ENCODE measurements around the gene GATAD2B.
A peak's percentile ranks its signal among the peaks of the same experiment; 100 is the strongest.

Gene GATAD2B

GRCh38 chr1:153880962-153881361, 41.8 kb downstream of the GATAD2B start:
- Histone ChIP-seq H3K9me3 (ENCODE audit: severe bottlenecking) (no peaks in the 10 kb centered on the region), H3K27ac (ENCODE audit: poor library complexity, severe bottlenecking) (no peak overlapping the region), H3K4me3 (ENCODE audit: severe bottlenecking) (no peak overlapping the region), H3K36me3 (ENCODE audit: low read depth) (0 out of 2 replicates have a peak, but pooled peaks cover under 1% of the 10 kb centered on the region), H3K4me1 (ENCODE audit: insufficient read depth, poor library complexity, severe bottlenecking) (peaks cover 8% of the 10 kb centered on the region), H3K27me3 (ENCODE audit: insufficient read depth, poor library complexity, severe bottlenecking) (no peaks in the 10 kb centered on the region)
- TF ChIP-seq, protein P1, sequence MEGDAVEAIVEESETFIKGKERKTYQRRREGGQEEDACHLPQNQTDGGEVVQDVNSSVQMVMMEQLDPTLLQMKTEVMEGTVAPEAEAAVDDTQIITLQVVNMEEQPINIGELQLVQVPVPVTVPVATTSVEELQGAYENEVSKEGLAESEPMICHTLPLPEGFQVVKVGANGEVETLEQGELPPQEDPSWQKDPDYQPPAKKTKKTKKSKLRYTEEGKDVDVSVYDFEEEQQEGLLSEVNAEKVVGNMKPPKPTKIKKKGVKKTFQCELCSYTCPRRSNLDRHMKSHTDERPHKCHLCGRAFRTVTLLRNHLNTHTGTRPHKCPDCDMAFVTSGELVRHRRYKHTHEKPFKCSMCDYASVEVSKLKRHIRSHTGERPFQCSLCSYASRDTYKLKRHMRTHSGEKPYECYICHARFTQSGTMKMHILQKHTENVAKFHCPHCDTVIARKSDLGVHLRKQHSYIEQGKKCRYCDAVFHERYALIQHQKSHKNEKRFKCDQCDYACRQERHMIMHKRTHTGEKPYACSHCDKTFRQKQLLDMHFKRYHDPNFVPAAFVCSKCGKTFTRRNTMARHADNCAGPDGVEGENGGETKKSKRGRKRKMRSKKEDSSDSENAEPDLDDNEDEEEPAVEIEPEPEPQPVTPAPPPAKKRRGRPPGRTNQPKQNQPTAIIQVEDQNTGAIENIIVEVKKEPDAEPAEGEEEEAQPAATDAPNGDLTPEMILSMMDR (IDR thresholded peaks at IDR 0.05; ENCODE audit: poor library complexity, severe bottlenecking) = no peak
- DNase-seq (ENCODE audit: low spot score) = peak; percentile 76
- peak; percentile 86 for ATAC-seq (ENCODE audit: low read depth)

GRCh38 chr1:153880024-153880423, 42.7 kb downstream of the GATAD2B start:
- H3K27me3 ChIP-seq (ENCODE audit: insufficient read depth, poor library complexity, severe bottlenecking) = no peaks in the 10 kb centered on the region
- H3K4me1 ChIP-seq (ENCODE audit: insufficient read depth, poor library complexity, severe bottlenecking) = peaks cover 8% of the 10 kb centered on the region
- no peaks in the 10 kb centered on the region for H3K9me3 ChIP-seq (ENCODE audit: severe bottlenecking)
- H3K36me3 ChIP-seq (ENCODE audit: low read depth) = no peaks in the 10 kb centered on the region
- DNase-seq (ENCODE audit: low spot score) (no peak), ATAC-seq (ENCODE audit: low read depth) (no peak)
- H3K4me3 ChIP-seq (ENCODE audit: severe bottlenecking) = no peak overlapping the region
- TF ChIP-seq, protein P1 (IDR thresholded peaks at IDR 0.05; ENCODE audit: poor library complexity, severe bottlenecking) = no peak
- H3K27ac ChIP-seq (ENCODE audit: poor library complexity, severe bottlenecking) = no peak overlapping the region

- TF ChIP-seq, protein P1 (IDR thresholded peaks at IDR 0.05; ENCODE audit: poor library complexity, severe bottlenecking) = no peak
- no peaks in the 10 kb centered on the region for H3K36me3 ChIP-seq (ENCODE audit: low read depth)
- ATAC-seq (ENCODE audit: low read depth) (no peak), DNase-seq (ENCODE audit: low spot score) (no peak)
- H3K4me3 ChIP-seq (ENCODE audit: severe bottlenecking) = no peak overlapping the region
- no peaks in the 10 kb centered on the region for H3K9me3 ChIP-seq (ENCODE audit: severe bottlenecking)
- no peaks in the 10 kb centered on the region for H3K27me3 ChIP-seq (ENCODE audit: insufficient read depth, poor library complexity, severe bottlenecking)
- H3K27ac ChIP-seq (ENCODE audit: poor library complexity, severe bottlenecking) = no peak overlapping the region
- peaks cover 8% of the 10 kb centered on the region for H3K4me1 ChIP-seq (ENCODE audit: insufficient read depth, poor library complexity, severe bottlenecking)
These were observed 45.7 kb downstream of the GATAD2B start for GRCh38 chr1:153877112-153877511.

DNA sequence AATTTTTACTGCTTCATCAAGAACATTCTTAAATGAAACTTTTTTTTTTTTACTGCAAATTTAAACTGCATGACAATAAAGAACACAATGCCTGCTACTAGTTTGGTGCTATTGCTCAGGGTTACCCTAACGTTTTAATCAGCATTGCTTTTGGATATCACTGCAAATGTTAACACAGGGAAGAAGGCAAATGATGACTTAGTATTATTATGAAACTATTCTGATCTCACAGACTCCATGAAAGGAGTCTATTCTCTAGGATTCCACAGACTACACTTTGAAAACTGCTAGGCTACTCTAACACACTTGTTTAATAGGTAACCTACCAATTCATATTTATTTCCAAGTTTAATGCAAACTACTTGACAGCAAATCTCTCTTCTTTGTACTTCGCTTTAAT, 49.8 kb downstream of the GATAD2B start:
- no peak for ATAC-seq (ENCODE audit: low read depth)
- Histone ChIP-seq H3K4me3 (ENCODE audit: severe bottlenecking) (no peak overlapping the region), H3K27me3 (ENCODE audit: insufficient read depth, poor library complexity, severe bottlenecking) (no peaks in the 10 kb centered on the region), H3K36me3 (ENCODE audit: low read depth) (peaks cover 4% of the 10 kb centered on the region; the same call in 1 of the 2 replicates), H3K27ac (ENCODE audit: poor library complexity, severe bottlenecking) (no peak overlapping the region), H3K9me3 (ENCODE audit: severe bottlenecking) (no peaks in the 10 kb centered on the region), H3K4me1 (ENCODE audit: insufficient read depth, poor library complexity, severe bottlenecking) (no peaks in the 10 kb centered on the region)
- TF ChIP-seq, protein P1 (IDR thresholded peaks at IDR 0.05; ENCODE audit: poor library complexity, severe bottlenecking) = no peak
- no peak for DNase-seq (ENCODE audit: low spot score)

DNA sequence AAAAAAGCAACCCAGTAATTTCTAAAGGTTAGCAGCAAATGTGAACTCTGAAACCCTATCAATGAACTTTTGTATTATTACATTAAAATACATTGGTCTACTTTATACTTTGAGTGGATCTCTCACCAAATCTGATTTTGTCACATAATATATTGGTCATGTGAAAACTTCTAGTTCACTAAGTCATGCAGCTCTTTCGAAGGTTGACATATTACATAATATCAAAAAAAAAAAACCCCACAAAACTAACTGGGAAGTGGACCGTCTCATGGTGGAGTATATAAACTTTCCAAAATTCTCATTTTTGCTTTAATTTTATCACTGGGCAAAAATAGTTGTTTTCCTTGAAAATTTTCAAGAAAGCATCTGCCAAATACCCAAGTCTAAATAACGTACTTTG, 50.4 kb downstream of the GATAD2B start:
- H3K27ac ChIP-seq (ENCODE audit: poor library complexity, severe bottlenecking) = no peak overlapping the region
- no peak for DNase-seq (ENCODE audit: low spot score)
- ATAC-seq (ENCODE audit: low read depth) = no peak
- TF ChIP-seq, protein P1 (IDR thresholded peaks at IDR 0.05; ENCODE audit: poor library complexity, severe bottlenecking) = no peak
- H3K9me3 ChIP-seq (ENCODE audit: severe bottlenecking) = no peaks in the 10 kb centered on the region
- H3K27me3 ChIP-seq (ENCODE audit: insufficient read depth, poor library complexity, severe bottlenecking) = no peaks in the 10 kb centered on the region
- H3K4me1 ChIP-seq (ENCODE audit: insufficient read depth, poor library complexity, severe bottlenecking) = no peaks in the 10 kb centered on the region
- peaks cover 4% of the 10 kb centered on the region; the same call in 1 of the 2 replicates for H3K36me3 ChIP-seq (ENCODE audit: low read depth)
- H3K4me3 ChIP-seq (ENCODE audit: severe bottlenecking) = no peak overlapping the region
